Activated T-helper 1 cell treated with anti-CD3 and anti-CD28 coated beads, Interleukin-12 subunit alpha, Interleukin-12 subunit beta, Interleukin-2, Interleukin-4 antibody, amounts not matched to agents 30 ng/mL and 10 ng/mL and 1 ng/mL, durations not matched to agents 14 hours and 24 hours and 36 hours (primary cell): Measurements from ENCODE around the gene FBXW7. TPM values are rescaled to one million over a fixed set of nuclear protein-coding genes. Genes with fewer than 3 reads are reported as not detected.

Source experiments
- DNase-seq: peaks from one replicate; pipeline ENCODE4 v3.0.0; 2021; ENCODE audit warnings: low spot score
- H3K27ac Mint-ChIP-seq: one replicate; pipeline ENCODE4 v1.8.0; 2021; ENCODE audit warnings: mild to moderate bottlenecking, mixed read lengths
- H3K27me3 Mint-ChIP-seq: one replicate; pipeline ENCODE4 v1.8.0; 2022; ENCODE audit warnings: mild to moderate bottlenecking, moderate library complexity, mixed read lengths; ENCODE audit not compliant: insufficient read depth
- H3K36me3 Mint-ChIP-seq: one replicate; pipeline ENCODE4 v1.8.0; 2021; ENCODE audit warnings: low read depth, mixed read lengths
- H3K4me1 Mint-ChIP-seq: one replicate; pipeline ENCODE4 v1.8.0; 2021; ENCODE audit warnings: low read depth, mixed read lengths
- H3K4me3 Mint-ChIP-seq: one replicate; pipeline ENCODE4 v1.8.0; 2021; ENCODE audit warnings: mild to moderate bottlenecking, moderate library complexity, mixed read lengths
- H3K9me3 Mint-ChIP-seq: one replicate; pipeline ENCODE4 v1.8.0; 2021; ENCODE audit warnings: mixed read lengths
- intact Hi-C: fragments of 100-400 bp; cut with micrococcal nuclease; formaldehyde crosslinking; loops from one replicate; pipeline ENCODE4 v1.15.1; 2024
- total RNA-seq: library from RNA; stranded (reverse); gene quantifications from 2 replicates; pipeline ENCODE4 v1.2.3, GENCODE V29; 2022

Gene FBXW7
- total RNA-seq, 1 donor from 2014 or later = 53.3 TPM

GRCh38 chr4:152346979-152347378 lies 188.9 kb downstream of the FBXW7 start:
- no peak for DNase-seq
- no peak overlapping the region for H3K27ac Mint-ChIP-seq
- no peak overlapping the region for H3K4me3 Mint-ChIP-seq
- intact Hi-C loops = no loop called here
- H3K4me1 Mint-ChIP-seq = no peaks in the 10 kb centered on the region
- peaks cover 11% of the 10 kb centered on the region for H3K36me3 Mint-ChIP-seq
- no peaks in the 10 kb centered on the region for H3K9me3 Mint-ChIP-seq
- no peaks in the 10 kb centered on the region for H3K27me3 Mint-ChIP-seq

- Mint-ChIP-seq H3K27me3 (no peaks in the 10 kb centered on the region), H3K9me3 (no peaks in the 10 kb centered on the region), H3K27ac (no peak overlapping the region), H3K36me3 (peaks cover 14% of the 10 kb centered on the region), H3K4me3 (no peak overlapping the region), H3K4me1 (no peaks in the 10 kb centered on the region)
- no peak for DNase-seq
- intact Hi-C loops = no loop called here
Measured at GRCh38 chr4:152346526-152346925, 189.4 kb downstream of the FBXW7 start.

GRCh38 chr4:152344001-152344400 lies 191.9 kb downstream of the FBXW7 start:
- Mint-ChIP-seq H3K36me3 (peaks cover 26% of the 10 kb centered on the region), H3K27me3 (no peaks in the 10 kb centered on the region), H3K27ac (no peak overlapping the region), H3K9me3 (no peaks in the 10 kb centered on the region), H3K4me1 (peaks cover 5% of the 10 kb centered on the region), H3K4me3 (no peak overlapping the region)
- no peak for DNase-seq
- intact Hi-C loops = no loop called here

GRCh38 chr4:152342293-152342692 lies 193.6 kb downstream of the FBXW7 start:
- no peak for DNase-seq
- H3K27ac Mint-ChIP-seq = no peak overlapping the region
- H3K36me3 Mint-ChIP-seq = peaks cover 29% of the 10 kb centered on the region
- H3K27me3 Mint-ChIP-seq = no peaks in the 10 kb centered on the region
- H3K4me1 Mint-ChIP-seq = peaks cover 7% of the 10 kb centered on the region
- H3K4me3 Mint-ChIP-seq = no peak overlapping the region
- no peaks in the 10 kb centered on the region for H3K9me3 Mint-ChIP-seq
- intact Hi-C loops = no loop called here

- Mint-ChIP-seq H3K36me3 (peaks cover 22% of the 10 kb centered on the region), H3K4me1 (peaks cover 7% of the 10 kb centered on the region), H3K4me3 (no peak overlapping the region), H3K9me3 (no peaks in the 10 kb centered on the region), H3K27me3 (no peaks in the 10 kb centered on the region), H3K27ac (no peak overlapping the region)
- intact Hi-C loops = no loop called here
- DNase-seq = no peak
Measured at GRCh38 chr4:152340818-152341217, 195.1 kb downstream of the FBXW7 start.

- Mint-ChIP-seq H3K27me3 (no peaks in the 10 kb centered on the region), H3K4me1 (peaks cover 7% of the 10 kb centered on the region), H3K9me3 (no peaks in the 10 kb centered on the region), H3K4me3 (no peak overlapping the region), H3K27ac (no peak overlapping the region), H3K36me3 (peaks cover 26% of the 10 kb centered on the region)
- DNase-seq = no peak
- intact Hi-C loops = no loop called here
Measured at GRCh38 chr4:152339576-152339975, 196.3 kb downstream of the FBXW7 start.

GRCh38 chr4:152334931-152335330 lies 201.0 kb downstream of the FBXW7 start:
- Mint-ChIP-seq H3K27ac (no peak overlapping the region), H3K9me3 (no peaks in the 10 kb centered on the region), H3K4me3 (no peak overlapping the region), H3K36me3 (peaks cover 26% of the 10 kb centered on the region), H3K27me3 (no peaks in the 10 kb centered on the region), H3K4me1 (peaks cover 7% of the 10 kb centered on the region)
- intact Hi-C loops = no loop called here
- no peak for DNase-seq

- intact Hi-C loops = no loop called here
- Mint-ChIP-seq H3K36me3 (peaks cover 43% of the 10 kb centered on the region), H3K27ac (no peak overlapping the region), H3K9me3 (peaks cover 9% of the 10 kb centered on the region), H3K27me3 (no peaks in the 10 kb centered on the region), H3K4me3 (no peak overlapping the region), H3K4me1 (peaks cover 26% of the 10 kb centered on the region)
- DNase-seq = no peak
Measured at GRCh38 chr4:152331042-152331441, 204.8 kb downstream of the FBXW7 start.

- intact Hi-C loops = no loop called here
- Mint-ChIP-seq H3K4me1 (peaks cover 28% of the 10 kb centered on the region), H3K27me3 (no peaks in the 10 kb centered on the region), H3K27ac (no peak overlapping the region), H3K36me3 (peaks cover 57% of the 10 kb centered on the region), H3K9me3 (peaks cover 9% of the 10 kb centered on the region), H3K4me3 (no peak overlapping the region)
- DNase-seq = no peak
Measured at GRCh38 chr4:152328582-152328981, 207.3 kb downstream of the FBXW7 start.

- H3K36me3 Mint-ChIP-seq = peaks cover 64% of the 10 kb centered on the region
Measured at GRCh38 chr4:152327606-152328453, 208.1 kb downstream of the FBXW7 start.

GRCh38 chr4:152325831-152326230 lies 210.1 kb downstream of the FBXW7 start:
- H3K9me3 Mint-ChIP-seq = peaks cover 9% of the 10 kb centered on the region
- no peak for DNase-seq
- intact Hi-C loops = no loop called here
- peaks cover 37% of the 10 kb centered on the region for H3K4me1 Mint-ChIP-seq
- H3K36me3 Mint-ChIP-seq = peaks cover 65% of the 10 kb centered on the region
- H3K4me3 Mint-ChIP-seq = no peak overlapping the region
- no peak overlapping the region for H3K27ac Mint-ChIP-seq
- no peaks in the 10 kb centered on the region for H3K27me3 Mint-ChIP-seq

More at GRCh38 chr4:152327606-152328453, 208.1 kb downstream of the FBXW7 start:
- H3K27ac Mint-ChIP-seq = peak overlapping the region; percentile 15
- H3K27me3 Mint-ChIP-seq = no peaks in the 10 kb centered on the region
- peaks cover 9% of the 10 kb centered on the region for H3K9me3 Mint-ChIP-seq
- H3K4me3 Mint-ChIP-seq = peak overlapping the region; percentile 1
- H3K4me1 Mint-ChIP-seq = peaks cover 32% of the 10 kb centered on the region
- intact Hi-C loops = no loop called here
- DNase-seq = no peak

GRCh38 chr4:152323221-152323620 lies 212.7 kb downstream of the FBXW7 start:
- Mint-ChIP-seq H3K4me3 (no peak overlapping the region), H3K27me3 (no peaks in the 10 kb centered on the region), H3K27ac (no peak overlapping the region), H3K36me3 (peaks cover 50% of the 10 kb centered on the region), H3K4me1 (peaks cover 24% of the 10 kb centered on the region), H3K9me3 (peaks cover 6% of the 10 kb centered on the region)
- DNase-seq = no peak
- intact Hi-C loops = no loop called here

- H3K27me3 Mint-ChIP-seq = no peaks in the 10 kb centered on the region
- peaks cover 49% of the 10 kb centered on the region for H3K36me3 Mint-ChIP-seq
- no peak overlapping the region for H3K4me3 Mint-ChIP-seq
- H3K4me1 Mint-ChIP-seq = peaks cover 18% of the 10 kb centered on the region
- peaks cover under 1% of the 10 kb centered on the region for H3K9me3 Mint-ChIP-seq
- intact Hi-C loops = no loop called here
- DNase-seq = no peak
- no peak overlapping the region for H3K27ac Mint-ChIP-seq
Measured at GRCh38 chr4:152322656-152323055, 213.2 kb downstream of the FBXW7 start.
